Measurements from ENCODE around the gene PRSS2. TPM values are rescaled to one million over a fixed set of nuclear protein-coding genes. Genes with fewer than 3 reads are reported as not detected.

PRSS2 gene
- total RNA-seq, 1 experiment from 2014 or later, result not detected

DNA sequence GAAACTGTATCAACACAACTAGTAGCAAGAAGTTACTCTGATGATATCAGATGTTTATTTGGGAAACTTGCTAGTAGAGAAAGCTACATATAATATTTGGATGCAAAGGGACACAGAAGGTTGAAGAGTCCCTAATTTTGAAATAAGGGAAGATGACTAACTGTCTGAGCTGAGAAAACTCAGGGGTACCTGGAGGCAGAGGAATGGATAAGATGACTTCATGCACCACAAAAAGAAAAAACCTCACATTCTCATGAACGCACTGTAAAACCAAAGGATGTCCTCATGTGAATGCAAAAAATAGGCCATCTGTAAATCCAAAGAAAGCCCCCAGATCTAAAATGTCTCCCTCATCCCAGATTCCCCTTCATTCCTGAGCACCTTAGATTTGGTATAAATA, 29.3 kb downstream of the PRSS2 start:
- no peak for DNase-seq (ENCODE audit: low spot score)
- Histone ChIP-seq H3K4me1 (ENCODE audit: insufficient read depth, low read length, poor library complexity, severe bottlenecking) (no peaks in the 10 kb centered on the region), H3K27ac (ENCODE audit: low read depth, low read length, poor library complexity, severe bottlenecking) (no peak overlapping the region), H3K4me3 (ENCODE audit: low read depth, low read length, poor library complexity, severe bottlenecking) (no peak overlapping the region), H3K27me3 (replicated peaks; ENCODE audit: insufficient read depth, low read depth, low read length, poor library complexity) (peaks cover 65% of the 10 kb centered on the region), H3K36me3 (ENCODE audit: insufficient read depth, low read length, poor library complexity, severe bottlenecking) (no peaks in the 10 kb centered on the region), H3K9me3 (ENCODE audit: low read depth, low read length, poor library complexity, severe bottlenecking) (no peaks in the 10 kb centered on the region)
- ChIA-PET CTCF (no interaction called here), POLR2A (ENCODE audit: low non-redundant PET) (no interaction called here)
- no TSS peak for BruUV-seq (replicated peaks)
- TF ChIP-seq CTCF (conservative IDR thresholded peaks at IDR 0.05; ENCODE audit: low read depth, low read length) (no peak), EZH2 (IDR thresholded peaks at IDR 0.05; ENCODE audit: borderline replicate concordance, low read depth, low read length, poor library complexity, severe bottlenecking) (no peak)
- intact Hi-C loops (cut with micrococcal nuclease; ENCODE audit: unreplicated experiment), result no loop called here

DNA sequence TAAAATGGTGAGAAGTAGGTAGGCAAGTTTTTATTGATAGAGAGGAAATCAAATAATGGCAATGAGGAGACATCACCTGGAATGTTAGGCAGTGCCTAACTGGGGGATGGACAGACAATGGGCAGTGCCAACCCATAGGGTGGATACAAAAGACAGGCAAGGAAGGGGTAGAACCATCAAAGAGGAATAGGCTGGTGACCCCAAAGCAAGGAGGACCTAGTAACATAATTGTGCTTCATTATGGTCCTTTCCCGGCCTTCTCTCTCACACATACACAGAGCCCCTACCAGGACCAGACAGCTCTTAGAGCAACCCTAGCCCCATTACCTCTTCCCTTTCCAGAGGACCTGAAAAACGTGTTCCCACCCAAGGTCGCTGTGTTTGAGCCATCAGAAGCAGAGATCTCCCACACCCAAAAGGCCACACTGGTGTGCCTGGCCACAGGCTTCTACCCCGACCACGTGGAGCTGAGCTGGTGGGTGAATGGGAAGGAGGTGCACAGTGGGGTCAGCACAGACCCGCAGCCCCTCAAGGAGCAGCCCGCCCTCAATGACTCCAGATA, 30.0 kb downstream of the PRSS2 start:
- Histone ChIP-seq H3K4me1 (ENCODE audit: insufficient read depth, low read length, poor library complexity, severe bottlenecking) (no peaks in the 10 kb centered on the region), H3K27me3 (replicated peaks; ENCODE audit: insufficient read depth, low read depth, low read length, poor library complexity) (peaks cover 58% of the 10 kb centered on the region), H3K27ac (ENCODE audit: low read depth, low read length, poor library complexity, severe bottlenecking) (no peak overlapping the region), H3K9me3 (ENCODE audit: low read depth, low read length, poor library complexity, severe bottlenecking) (no peaks in the 10 kb centered on the region), H3K4me3 (ENCODE audit: low read depth, low read length, poor library complexity, severe bottlenecking) (no peak overlapping the region), H3K36me3 (ENCODE audit: insufficient read depth, low read length, poor library complexity, severe bottlenecking) (no peaks in the 10 kb centered on the region)
- ChIA-PET POLR2A (ENCODE audit: low non-redundant PET) (no interaction called here), CTCF (no interaction called here)
- no TSS peak for BruUV-seq (replicated peaks)
- intact Hi-C loops (cut with micrococcal nuclease; ENCODE audit: unreplicated experiment), result no loop called here
- TF ChIP-seq CTCF (conservative IDR thresholded peaks at IDR 0.05; ENCODE audit: low read depth, low read length) (no peak), EZH2 (IDR thresholded peaks at IDR 0.05; ENCODE audit: borderline replicate concordance, low read depth, low read length, poor library complexity, severe bottlenecking) (no peak)
- DNase-seq (ENCODE audit: low spot score), result no peak

DNA sequence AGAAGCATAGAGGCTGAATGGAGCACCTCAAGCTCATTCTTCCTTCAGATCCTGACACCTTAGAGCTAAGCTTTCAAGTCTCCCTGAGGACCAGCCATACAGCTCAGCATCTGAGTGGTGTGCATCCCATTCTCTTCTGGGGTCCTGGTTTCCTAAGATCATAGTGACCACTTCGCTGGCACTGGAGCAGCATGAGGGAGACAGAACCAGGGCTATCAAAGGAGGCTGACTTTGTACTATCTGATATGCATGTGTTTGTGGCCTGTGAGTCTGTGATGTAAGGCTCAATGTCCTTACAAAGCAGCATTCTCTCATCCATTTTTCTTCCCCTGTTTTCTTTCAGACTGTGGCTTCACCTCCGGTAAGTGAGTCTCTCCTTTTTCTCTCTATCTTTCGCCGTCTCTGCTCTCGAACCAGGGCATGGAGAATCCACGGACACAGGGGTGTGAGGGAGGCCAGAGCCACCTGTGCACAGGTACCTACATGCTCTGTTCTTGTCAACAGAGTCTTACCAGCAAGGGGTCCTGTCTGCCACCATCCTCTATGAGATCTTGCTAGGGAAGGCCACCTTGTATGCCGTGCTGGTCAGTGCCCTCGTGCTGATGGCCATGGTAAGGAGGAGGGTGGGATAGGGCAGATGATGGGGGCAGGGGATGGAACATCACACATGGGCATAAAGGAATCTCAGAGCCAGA, 31.0 kb downstream of the PRSS2 start:
- no TSS peak for BruUV-seq (replicated peaks)
- Histone ChIP-seq H3K36me3 (ENCODE audit: insufficient read depth, low read length, poor library complexity, severe bottlenecking) (no peaks in the 10 kb centered on the region), H3K4me3 (ENCODE audit: low read depth, low read length, poor library complexity, severe bottlenecking) (no peak overlapping the region), H3K4me1 (ENCODE audit: insufficient read depth, low read length, poor library complexity, severe bottlenecking) (no peaks in the 10 kb centered on the region), H3K27ac (ENCODE audit: low read depth, low read length, poor library complexity, severe bottlenecking) (no peak overlapping the region), H3K9me3 (ENCODE audit: low read depth, low read length, poor library complexity, severe bottlenecking) (no peaks in the 10 kb centered on the region), H3K27me3 (replicated peaks; ENCODE audit: insufficient read depth, low read depth, low read length, poor library complexity) (peaks cover 52% of the 10 kb centered on the region)
- CTCF ChIA-PET, result no interaction called here
- POLR2A ChIA-PET (ENCODE audit: low non-redundant PET), result no interaction called here
- TF ChIP-seq EZH2 (IDR thresholded peaks at IDR 0.05; ENCODE audit: borderline replicate concordance, low read depth, low read length, poor library complexity, severe bottlenecking) (no peak), CTCF (conservative IDR thresholded peaks at IDR 0.05; ENCODE audit: low read depth, low read length) (no peak)
- intact Hi-C loops (cut with micrococcal nuclease; ENCODE audit: unreplicated experiment), result no loop called here
- DNase-seq (ENCODE audit: low spot score), result no peak
